Left colon (tissue), 2 donors: Measurements from ENCODE around the gene CABLES2. TPM values are rescaled to one million over a fixed set of nuclear protein-coding genes. Genes with fewer than 3 reads are reported as not detected.

ENCODE experiments used
- ATAC-seq: fragments of 200-7000 bp; cut with Tn5 transposase; one replicate; pipeline ENCODE4 v1.9.1; 2020; ENCODE audit warnings: mild to moderate bottlenecking, moderate library complexity
- DNase-seq, 2 donors: peaks; one replicate each; pipeline ENCODE4 v3.0.0-alpha.2; 2020
- intact Hi-C, 2 donors: fragments of 100-400 bp; cut with DNase I in 1 of 2; cut with micrococcal nuclease in 1 of 2; formaldehyde crosslinking; loops; one replicate each; pipeline versions ENCODE4 v1.11.2 to v1.14.0; 2022; cut with DNase I, micrococcal nuclease
- total RNA-seq, 2 donors: library from RNA; stranded (reverse); fragmentation: NEBNext Ultra II Directional; extraction: Animal tissue kit (Norgen Biotek cat#: 25700); gene quantifications; one replicate each; pipeline ENCODE4 v1.2.1, GENCODE V29; 2021
- donor health status: DM: no; HTN: no; CAD: no.
- donor health status: DM: yes; HTN: yes; CAD: no.

Gene CABLES2
- total RNA-seq, 2 donors from 2014 or later = 7.8 to 9.5 TPM

- DNase-seq = no peak
- intact Hi-C loops = no loop called here
- no peak for ATAC-seq
Observed at GRCh38 chr20:62394248-62395245, 12.5 kb downstream of the CABLES2 start.

- intact Hi-C loops = no loop called here
- DNase-seq (no peak), ATAC-seq (no peak)
Observed at GRCh38 chr20:62393830-62394229, 13.3 kb downstream of the CABLES2 start.

- ATAC-seq = no peak
- intact Hi-C loops = no loop called here
- no peak for DNase-seq
Observed at GRCh38 chr20:62393335-62393665, 13.8 kb downstream of the CABLES2 start.

GRCh38 chr20:62392621-62393334 lies 14.3 kb downstream of the CABLES2 start:
- intact Hi-C loops = no loop called here
- DNase-seq = no peak
- no peak for ATAC-seq

GRCh38 chr20:62392077-62392418 lies 15.0 kb downstream of the CABLES2 start:
- intact Hi-C loops = no loop called here
- DNase-seq (no peak), ATAC-seq (no peak)

- ATAC-seq (no peak), DNase-seq (no peak)
- intact Hi-C loops = no loop called here
Observed at GRCh38 chr20:62391165-62392076, 15.7 kb downstream of the CABLES2 start.

GRCh38 chr20:62390317-62391164 lies 16.5 kb downstream of the CABLES2 start:
- DNase-seq = no peak
- intact Hi-C loops = no loop called here
- ATAC-seq = no peak

GRCh38 chr20:62389601-62390087 lies 17.4 kb downstream of the CABLES2 start:
- DNase-seq (no peak), ATAC-seq (no peak)
- intact Hi-C loops = loop anchor here (10.0 kb wide), 2 partner anchors 85 to 375 kb away; partner anchors contain the start of gene ADRM1 (in 2 of the 2)

- ATAC-seq (no peak), DNase-seq (no peak)
- intact Hi-C loops = loop anchor here (10.0 kb wide), 2 partner anchors 84 to 374 kb away; partner anchors contain the start of gene ADRM1 (in 2 of the 2)
Observed at GRCh38 chr20:62388839-62389600, 18.1 kb downstream of the CABLES2 start.

- DNase-seq = peak in 1 of 2 donors; percentile 38
- intact Hi-C loops = loop anchor here (10.0 kb wide), 2 partner anchors 83 to 373 kb away; partner anchors contain the start of gene ADRM1 (in 2 of the 2)
- no peak for ATAC-seq
Observed at GRCh38 chr20:62387933-62388635, 19.0 kb downstream of the CABLES2 start.

- intact Hi-C loops = loop anchor here (10.0 kb wide), 2 partner anchors 83 to 373 kb away; partner anchors contain the start of gene ADRM1 (in 2 of the 2)
- ATAC-seq = no peak
- DNase-seq = no peak
Observed at GRCh38 chr20:62387219-62387913, 19.7 kb downstream of the CABLES2 start.

GRCh38 chr20:62386383-62387218 lies 20.5 kb downstream of the CABLES2 start, which contains the start of gene RPS21:
Gene RPS21, plus strand, starts transcription at chr20:62387103. Its CDS starts 236 bp downstream, at chr20:62387339.
- peak; percentile 90 for ATAC-seq
- DNase-seq = peak; percentile 94
- intact Hi-C loops = loop anchor here (10.0 kb wide), 2 partner anchors 82 to 372 kb away; partner anchors contain the start of gene ADRM1 (in 2 of the 2)

GRCh38 chr20:62382306-62383198 lies 24.5 kb downstream of the CABLES2 start:
- intact Hi-C loops = loop anchor here (10.0 kb wide), 2 partner anchors 78 to 368 kb away; partner anchors contain the start of gene ADRM1 (in 2 of the 2)
- ATAC-seq = peak; percentile 57
- DNase-seq = peak; percentile 64 to 83

- intact Hi-C loops = loop anchor here (10.0 kb wide), 2 partner anchors 77 to 367 kb away; partner anchors contain the start of gene ADRM1 (in 2 of the 2)
- no peak for DNase-seq
- no peak for ATAC-seq
Observed at GRCh38 chr20:62381842-62382241, 25.2 kb downstream of the CABLES2 start.
